Astrocyte of the cerebellum (primary cell): ENCODE results near the gene KCTD17.

Source experiments
- DNase-seq: peaks from one replicate; pipeline ENCODE4 v3.0.0-alpha.2; 2011; ENCODE audit warnings: low read depth
- H3K4me3 ChIP-seq: 2 replicates; pipeline ENCODE4 v1.5.1; 2011; ENCODE audit warnings: mild to moderate bottlenecking, low read depth, low read length, moderate library complexity
- in situ Hi-C: cut with HindIII; loops from 2 replicates; pipeline ENCODE4 v1.10.0; 2017; ENCODE audit warnings: low sequenced_read_pairs
- TF ChIP-seq, protein P1 (sequence below): IDR thresholded peaks from 2 replicates; pipeline ENCODE4 v1.5.1; 2012; ENCODE audit warnings: low read length, low read depth, moderate library complexity, mild to moderate bottlenecking; ENCODE audit errors: missing control alignments

Gene KCTD17

GRCh38 chr22:37059876-37060449 is 8.4 kb downstream of the KCTD17 start:
- in situ Hi-C loops: no loop called here
- no peak overlapping the region for H3K4me3 ChIP-seq
- no peak for DNase-seq
- TF ChIP-seq, protein P1, sequence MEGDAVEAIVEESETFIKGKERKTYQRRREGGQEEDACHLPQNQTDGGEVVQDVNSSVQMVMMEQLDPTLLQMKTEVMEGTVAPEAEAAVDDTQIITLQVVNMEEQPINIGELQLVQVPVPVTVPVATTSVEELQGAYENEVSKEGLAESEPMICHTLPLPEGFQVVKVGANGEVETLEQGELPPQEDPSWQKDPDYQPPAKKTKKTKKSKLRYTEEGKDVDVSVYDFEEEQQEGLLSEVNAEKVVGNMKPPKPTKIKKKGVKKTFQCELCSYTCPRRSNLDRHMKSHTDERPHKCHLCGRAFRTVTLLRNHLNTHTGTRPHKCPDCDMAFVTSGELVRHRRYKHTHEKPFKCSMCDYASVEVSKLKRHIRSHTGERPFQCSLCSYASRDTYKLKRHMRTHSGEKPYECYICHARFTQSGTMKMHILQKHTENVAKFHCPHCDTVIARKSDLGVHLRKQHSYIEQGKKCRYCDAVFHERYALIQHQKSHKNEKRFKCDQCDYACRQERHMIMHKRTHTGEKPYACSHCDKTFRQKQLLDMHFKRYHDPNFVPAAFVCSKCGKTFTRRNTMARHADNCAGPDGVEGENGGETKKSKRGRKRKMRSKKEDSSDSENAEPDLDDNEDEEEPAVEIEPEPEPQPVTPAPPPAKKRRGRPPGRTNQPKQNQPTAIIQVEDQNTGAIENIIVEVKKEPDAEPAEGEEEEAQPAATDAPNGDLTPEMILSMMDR: no peak

GRCh38 chr22:37060801-37061610 is 9.5 kb downstream of the KCTD17 start:
- no peak overlapping the region for H3K4me3 ChIP-seq
- TF ChIP-seq, protein P1: no peak
- DNase-seq: no peak
- in situ Hi-C loops: no loop called here

DNA sequence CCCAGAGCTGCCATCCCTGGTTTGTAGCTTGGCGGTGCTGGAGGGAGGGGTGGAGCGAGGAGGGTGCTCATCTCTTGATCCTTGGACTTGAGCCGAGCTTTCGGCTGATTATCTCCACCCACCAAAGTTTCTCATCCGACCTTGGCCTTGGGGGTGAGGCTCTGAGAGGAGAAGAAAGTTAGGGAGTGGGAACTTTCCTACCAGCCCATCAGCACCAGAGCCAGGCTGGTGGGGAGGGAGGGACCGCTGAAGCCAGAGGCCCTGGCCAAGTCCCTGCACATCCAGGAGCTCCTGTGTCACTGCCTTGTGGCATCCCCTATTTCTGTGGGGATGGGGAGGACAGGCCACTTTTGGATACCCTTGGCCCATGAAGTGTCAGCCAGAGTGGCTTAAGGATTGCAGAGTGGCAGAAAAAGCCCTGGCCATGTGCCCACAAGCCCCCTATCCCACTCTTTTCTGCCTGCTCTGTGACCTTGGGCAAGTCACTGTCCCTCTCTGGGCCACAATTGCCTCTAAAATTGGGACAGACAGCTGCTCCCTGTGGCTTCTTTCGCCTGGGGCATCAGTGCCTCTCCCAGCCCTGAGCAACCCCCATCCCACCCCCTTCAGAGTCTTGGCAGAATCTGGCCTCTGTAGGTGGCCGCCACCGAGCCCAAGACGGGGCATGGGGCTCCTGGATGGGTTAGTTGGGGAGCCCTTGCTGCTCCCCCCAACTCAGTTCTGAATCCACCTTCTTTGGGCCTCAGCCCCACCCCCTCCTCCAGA is 10.3 kb downstream of the KCTD17 start:
- DNase-seq: no peak
- TF ChIP-seq, protein P1: no peak
- H3K4me3 ChIP-seq: no peak overlapping the region
- in situ Hi-C loops: no loop called here

- TF ChIP-seq, protein P1: no peak
- no peak overlapping the region for H3K4me3 ChIP-seq
- DNase-seq: no peak
- in situ Hi-C loops: no loop called here
Measured at GRCh38 chr22:37062376-37062675, 10.8 kb downstream of the KCTD17 start.

DNA sequence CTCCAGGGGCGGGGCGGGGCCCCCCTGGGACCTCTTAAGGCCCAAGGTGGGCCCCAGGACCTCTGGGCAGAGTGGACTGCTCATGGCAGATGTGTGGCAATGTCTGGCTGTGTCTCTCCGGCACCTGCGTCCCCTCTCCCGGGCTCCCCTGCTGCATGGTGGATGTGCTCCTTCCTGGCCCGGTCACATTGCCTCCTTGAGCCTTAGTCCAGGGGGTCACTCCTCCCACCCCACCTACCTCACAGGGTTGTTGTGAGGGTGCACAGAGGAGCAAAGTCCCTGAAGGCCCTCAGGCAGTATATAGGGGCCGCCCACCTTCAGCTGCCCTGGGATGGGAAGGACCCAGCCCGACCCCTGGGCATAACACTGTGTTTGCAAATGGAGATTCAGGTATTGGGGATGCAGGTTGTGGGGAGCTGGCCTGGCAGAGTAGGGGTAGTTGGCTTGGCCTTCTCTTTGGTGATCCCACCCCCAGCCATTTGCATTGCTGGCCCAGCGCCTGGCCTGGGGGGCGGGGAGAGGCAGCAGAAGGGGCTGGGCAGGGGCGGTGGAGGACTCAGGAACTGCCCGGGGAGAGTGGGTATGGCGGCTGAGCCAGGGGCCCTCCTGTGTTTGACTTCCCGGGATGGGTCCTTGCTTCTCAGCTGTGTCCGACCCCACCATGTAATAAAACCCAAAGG is 11.3 kb downstream of the KCTD17 start:
- no peak overlapping the region for H3K4me3 ChIP-seq
- TF ChIP-seq, protein P1: no peak
- DNase-seq: no peak
- in situ Hi-C loops: no loop called here

- no peak for DNase-seq
- H3K4me3 ChIP-seq: no peak overlapping the region
- TF ChIP-seq, protein P1: no peak
- in situ Hi-C loops: no loop called here
Measured at GRCh38 chr22:37063431-37064420, 12.2 kb downstream of the KCTD17 start.
